ENCODE results near the gene GABRA1. TPM values are rescaled to one million over a fixed set of nuclear protein-coding genes. Genes with fewer than 3 reads are reported as not detected.

GABRA1 gene
- total RNA-seq, 2 donors from 2014 or later = 0.10 TPM; not detected in 1

GRCh38 chr5:161899590-161899989, 51.7 kb downstream of the GABRA1 start:
- H3K4me3 Mint-ChIP-seq = no peak overlapping the region

GRCh38 chr5:161900981-161901380, 53.1 kb downstream of the GABRA1 start:
- H3K4me3 Mint-ChIP-seq = no peak overlapping the region
- no peaks in the 10 kb centered on the region for H3K4me1 Mint-ChIP-seq
- H3K36me3 Mint-ChIP-seq (ENCODE audit: low read depth) = no peaks in the 10 kb centered on the region

More at GRCh38 chr5:161899590-161899989, 51.7 kb downstream of the GABRA1 start:
- Mint-ChIP-seq H3K36me3 (ENCODE audit: low read depth) (no peaks in the 10 kb centered on the region), H3K4me1 (no peaks in the 10 kb centered on the region), H3K27ac (no peak overlapping the region), H3K27me3 (no peaks in the 10 kb centered on the region)
- H3K9me3 ChIP-seq (ENCODE audit: control insufficient read depth, low read length, poor library complexity, severe bottlenecking) = no peaks in the 10 kb centered on the region
- DNase-seq (no peak), ATAC-seq (no peak)

GRCh38 chr5:161921781-161922180, 73.9 kb downstream of the GABRA1 start:
- H3K4me3 Mint-ChIP-seq = no peak overlapping the region
- DNase-seq = no peak
- H3K4me1 Mint-ChIP-seq = no peaks in the 10 kb centered on the region
- no peak overlapping the region for H3K27ac Mint-ChIP-seq
- no peak for ATAC-seq
- H3K27me3 Mint-ChIP-seq = no peaks in the 10 kb centered on the region
- no peaks in the 10 kb centered on the region for H3K9me3 ChIP-seq (ENCODE audit: control insufficient read depth, low read length, poor library complexity, severe bottlenecking)
- no peaks in the 10 kb centered on the region for H3K36me3 Mint-ChIP-seq (ENCODE audit: low read depth)

More at GRCh38 chr5:161900981-161901380, 53.1 kb downstream of the GABRA1 start:
- Mint-ChIP-seq H3K27ac (no peak overlapping the region), H3K27me3 (no peaks in the 10 kb centered on the region)
- no peak for ATAC-seq
- H3K9me3 ChIP-seq (ENCODE audit: control insufficient read depth, low read length, poor library complexity, severe bottlenecking) = no peaks in the 10 kb centered on the region
- DNase-seq = no peak

DNA sequence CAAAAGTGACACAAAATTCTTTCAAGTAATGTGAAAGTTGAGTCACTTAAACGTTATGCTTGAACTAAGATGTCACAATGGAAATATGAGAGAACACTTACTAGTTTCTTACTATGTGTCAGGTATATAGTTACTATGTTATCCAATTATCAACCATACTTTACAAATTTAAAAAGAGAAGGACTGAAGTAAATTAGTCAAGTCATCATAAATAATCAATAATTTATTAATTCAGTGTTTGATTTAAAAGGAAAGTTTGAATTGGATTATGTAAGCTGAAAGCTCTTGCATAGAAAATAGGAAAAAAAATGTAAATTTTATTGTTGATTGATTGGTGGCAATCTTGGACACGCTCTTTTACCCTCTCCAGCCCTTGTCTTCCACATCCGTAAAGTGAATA, 76.3 kb downstream of the GABRA1 start:
- Mint-ChIP-seq H3K27me3 (no peaks in the 10 kb centered on the region), H3K4me1 (no peaks in the 10 kb centered on the region), H3K27ac (no peak overlapping the region), H3K36me3 (ENCODE audit: low read depth) (no peaks in the 10 kb centered on the region), H3K4me3 (no peak overlapping the region)
- no peak for DNase-seq
- H3K9me3 ChIP-seq (ENCODE audit: control insufficient read depth, low read length, poor library complexity, severe bottlenecking) = no peaks in the 10 kb centered on the region
- ATAC-seq = no peak

DNA sequence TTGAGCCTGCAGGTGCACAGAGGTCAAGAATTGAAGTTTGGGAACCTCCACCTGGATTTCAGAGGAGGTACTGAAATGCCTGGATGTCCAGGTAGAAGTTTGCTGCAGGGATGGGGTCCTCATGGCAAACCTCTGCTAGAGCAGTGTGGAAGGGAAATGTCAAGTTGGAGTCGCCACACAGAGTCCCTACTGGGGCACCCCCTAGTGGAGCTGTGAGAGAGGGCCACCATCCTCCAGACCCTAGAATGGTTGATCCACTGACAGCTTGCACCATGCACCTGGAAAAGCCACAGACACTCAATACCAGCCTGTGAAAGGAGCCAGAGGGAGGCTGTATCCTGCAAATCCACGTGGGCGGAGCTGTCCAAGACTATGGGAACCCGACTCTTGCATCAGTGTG, 78.0 kb downstream of the GABRA1 start:
- no peaks in the 10 kb centered on the region for H3K36me3 Mint-ChIP-seq (ENCODE audit: low read depth)
- no peak for DNase-seq

DNA sequence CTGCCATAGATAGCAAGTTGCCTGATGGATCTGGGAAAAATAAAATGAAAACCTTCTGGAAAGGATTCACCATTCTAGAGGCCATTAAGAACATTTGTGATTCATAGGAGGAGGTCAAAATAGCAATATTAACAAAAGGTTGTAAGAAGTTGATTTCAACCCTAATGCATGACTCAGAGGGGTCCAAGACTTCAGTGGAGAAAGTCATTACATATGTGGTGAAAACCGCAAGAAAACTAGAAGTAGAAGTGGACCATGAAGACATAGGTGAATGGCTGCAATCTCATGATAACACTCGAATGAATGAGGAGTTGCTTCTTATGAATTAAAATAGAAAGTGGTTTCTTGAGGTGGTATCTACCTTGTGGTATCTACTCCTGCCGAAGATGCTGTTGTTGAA, 86.6 kb downstream of the GABRA1 start:
- DNase-seq (no peak), ATAC-seq (no peak)
- no peaks in the 10 kb centered on the region for H3K4me1 Mint-ChIP-seq
- H3K27me3 Mint-ChIP-seq = no peaks in the 10 kb centered on the region
- no peak overlapping the region for H3K27ac Mint-ChIP-seq
- H3K4me3 Mint-ChIP-seq = no peak overlapping the region
- no peaks in the 10 kb centered on the region for H3K36me3 Mint-ChIP-seq (ENCODE audit: low read depth)
- H3K9me3 ChIP-seq (ENCODE audit: control insufficient read depth, low read length, poor library complexity, severe bottlenecking) = no peaks in the 10 kb centered on the region

More for the DNA sequence above, 78.0 kb downstream of the GABRA1 start:
- ATAC-seq = no peak
- Mint-ChIP-seq H3K27ac (no peak overlapping the region), H3K4me1 (no peaks in the 10 kb centered on the region), H3K4me3 (no peak overlapping the region), H3K27me3 (no peaks in the 10 kb centered on the region)
- no peaks in the 10 kb centered on the region for H3K9me3 ChIP-seq (ENCODE audit: control insufficient read depth, low read length, poor library complexity, severe bottlenecking)

DNA sequence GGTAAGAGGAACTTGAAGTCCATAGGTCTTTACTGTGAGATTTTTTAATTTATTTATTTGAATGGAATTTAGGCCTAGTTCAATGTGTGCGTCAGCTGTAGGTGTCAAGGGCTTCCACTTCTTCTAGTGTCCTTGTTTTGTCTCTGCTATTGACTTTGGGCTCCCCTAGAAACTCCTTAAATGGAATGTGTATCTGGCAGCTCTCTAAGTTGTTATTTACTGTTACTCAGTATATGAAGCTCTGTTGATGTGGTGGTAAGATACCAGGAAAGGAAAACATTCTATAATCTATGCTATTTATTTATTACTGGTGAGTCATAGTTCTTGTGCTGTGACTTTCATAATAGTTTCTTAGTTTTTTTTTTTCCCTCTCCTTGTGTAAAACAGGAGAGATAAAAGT, 97.1 kb downstream of the GABRA1 start:
- H3K27me3 Mint-ChIP-seq = no peaks in the 10 kb centered on the region
- ATAC-seq (no peak), DNase-seq (no peak)
- no peaks in the 10 kb centered on the region for H3K36me3 Mint-ChIP-seq (ENCODE audit: low read depth)
- H3K4me1 Mint-ChIP-seq = no peaks in the 10 kb centered on the region
- no peak overlapping the region for H3K27ac Mint-ChIP-seq
- no peak overlapping the region for H3K4me3 Mint-ChIP-seq
- no peaks in the 10 kb centered on the region for H3K9me3 ChIP-seq (ENCODE audit: control insufficient read depth, low read length, poor library complexity, severe bottlenecking)

DNA sequence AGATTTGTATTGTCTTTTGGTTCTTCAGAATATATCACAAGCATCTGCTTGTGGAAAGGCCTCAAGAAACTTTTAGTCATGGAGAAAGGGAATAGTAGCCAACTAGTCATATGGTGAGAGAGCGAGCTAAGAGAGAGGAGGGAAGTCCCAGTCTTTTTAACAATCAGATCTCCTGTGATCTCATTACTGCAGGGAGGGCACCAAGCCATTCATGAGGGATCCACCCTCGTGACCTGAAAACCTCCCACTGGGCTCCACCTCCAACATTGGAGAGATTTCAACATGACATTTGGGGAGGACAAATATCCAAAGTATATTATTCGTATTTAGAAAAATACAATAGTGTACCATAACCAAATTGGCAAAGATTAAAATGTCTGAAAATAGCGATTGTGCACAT, 99.0 kb downstream of the GABRA1 start:
- Mint-ChIP-seq H3K27ac (no peak overlapping the region), H3K4me1 (no peaks in the 10 kb centered on the region), H3K4me3 (no peak overlapping the region), H3K36me3 (ENCODE audit: low read depth) (no peaks in the 10 kb centered on the region), H3K27me3 (no peaks in the 10 kb centered on the region)
- H3K9me3 ChIP-seq (ENCODE audit: control insufficient read depth, low read length, poor library complexity, severe bottlenecking) = no peaks in the 10 kb centered on the region
- ATAC-seq = no peak
- DNase-seq = no peak

Other genes starting within 250 kb of the GABRA1 start
- not detected for gene GABRA6, start 162.4 kb upstream of the GABRA1 start, total RNA-seq
- gene GABRG2, start 219.7 kb downstream of the GABRA1 start, total RNA-seq = not detected

All from T-helper 17 cell (primary cell).